ENCODE data around the gene VWF. TPM values are rescaled to one million over a fixed set of nuclear protein-coding genes. Genes with fewer than 3 reads are reported as not detected.

VWF gene
- total RNA-seq, 1 donor from 2014 or later, result 0.10 TPM

DNA sequence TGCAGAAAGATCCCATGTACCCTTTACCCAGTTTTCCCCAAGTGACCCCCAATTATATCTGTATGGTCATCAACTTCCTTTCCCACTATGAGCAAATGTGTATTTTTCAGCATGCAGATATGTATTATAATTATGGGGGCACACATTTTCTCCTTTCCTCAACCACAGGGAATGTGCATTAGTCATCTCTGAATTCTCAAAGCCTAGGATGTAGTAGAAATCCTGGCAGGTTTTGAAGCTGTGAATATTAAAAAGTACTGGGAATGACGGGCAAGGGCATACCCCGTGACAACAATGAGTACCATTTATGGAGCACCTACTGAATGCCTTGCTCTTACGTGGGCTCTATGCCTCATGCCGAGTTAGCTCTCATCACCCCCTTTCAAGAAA, 71.5 kb downstream of the VWF start:
- TF ChIP-seq, protein P1, sequence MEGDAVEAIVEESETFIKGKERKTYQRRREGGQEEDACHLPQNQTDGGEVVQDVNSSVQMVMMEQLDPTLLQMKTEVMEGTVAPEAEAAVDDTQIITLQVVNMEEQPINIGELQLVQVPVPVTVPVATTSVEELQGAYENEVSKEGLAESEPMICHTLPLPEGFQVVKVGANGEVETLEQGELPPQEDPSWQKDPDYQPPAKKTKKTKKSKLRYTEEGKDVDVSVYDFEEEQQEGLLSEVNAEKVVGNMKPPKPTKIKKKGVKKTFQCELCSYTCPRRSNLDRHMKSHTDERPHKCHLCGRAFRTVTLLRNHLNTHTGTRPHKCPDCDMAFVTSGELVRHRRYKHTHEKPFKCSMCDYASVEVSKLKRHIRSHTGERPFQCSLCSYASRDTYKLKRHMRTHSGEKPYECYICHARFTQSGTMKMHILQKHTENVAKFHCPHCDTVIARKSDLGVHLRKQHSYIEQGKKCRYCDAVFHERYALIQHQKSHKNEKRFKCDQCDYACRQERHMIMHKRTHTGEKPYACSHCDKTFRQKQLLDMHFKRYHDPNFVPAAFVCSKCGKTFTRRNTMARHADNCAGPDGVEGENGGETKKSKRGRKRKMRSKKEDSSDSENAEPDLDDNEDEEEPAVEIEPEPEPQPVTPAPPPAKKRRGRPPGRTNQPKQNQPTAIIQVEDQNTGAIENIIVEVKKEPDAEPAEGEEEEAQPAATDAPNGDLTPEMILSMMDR (IDR thresholded peaks at IDR 0.05; ENCODE audit: unreplicated experiment), result no peak
- H3K9me3 Mint-ChIP-seq (ENCODE audit: low read depth), result no peaks in the 10 kb centered on the region
- H3K27me3 Mint-ChIP-seq, result peaks cover 29% of the 10 kb centered on the region
- peaks cover 8% of the 10 kb centered on the region for H3K4me1 Mint-ChIP-seq (ENCODE audit: low read depth)
- no peak overlapping the region for H3K4me3 Mint-ChIP-seq (ENCODE audit: low read depth)
- H3K27ac Mint-ChIP-seq, result no peak overlapping the region
- DNase-seq (ENCODE audit: low spot score, unreplicated experiment), result no peak
- H3K36me3 Mint-ChIP-seq (ENCODE audit: insufficient read depth), result no peaks in the 10 kb centered on the region

DNA sequence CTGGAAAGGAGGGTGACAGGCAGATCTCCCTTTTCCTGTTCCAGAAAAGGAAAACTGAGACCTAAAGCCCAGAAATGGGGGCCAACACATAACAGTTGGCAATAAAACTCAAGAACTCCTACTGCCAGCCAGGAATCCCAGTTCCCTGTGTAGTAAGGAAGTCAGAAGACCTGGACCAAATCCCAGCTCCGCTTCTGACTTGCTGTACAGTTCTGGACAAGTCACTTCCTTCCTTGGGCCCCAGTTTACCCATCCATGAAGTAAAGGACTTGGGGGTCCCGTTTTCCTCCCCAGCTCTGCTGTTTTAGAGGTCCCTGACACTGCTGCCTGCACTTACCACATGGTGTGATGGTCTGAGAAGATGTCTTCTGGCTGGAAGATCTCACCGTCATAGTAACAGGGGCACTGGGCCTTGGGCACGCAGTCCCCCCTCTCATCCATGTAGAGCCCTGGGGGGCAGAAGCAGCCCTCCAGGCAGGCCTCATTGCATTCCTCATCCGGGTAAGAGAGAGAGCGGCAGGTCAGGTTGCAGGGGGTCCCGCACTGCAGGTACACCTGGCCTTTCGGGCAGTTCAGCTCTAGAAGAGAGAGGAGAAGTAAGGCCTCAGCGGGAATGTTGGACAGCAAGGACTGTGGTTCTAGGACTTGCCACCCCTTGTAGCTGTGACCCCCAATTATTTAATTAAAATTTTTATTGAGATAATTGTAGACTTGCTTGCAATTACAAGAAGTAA, 72.1 kb downstream of the VWF start:
- Mint-ChIP-seq H3K27ac (no peak overlapping the region), H3K36me3 (ENCODE audit: insufficient read depth) (no peaks in the 10 kb centered on the region), H3K27me3 (peaks cover 29% of the 10 kb centered on the region), H3K4me3 (ENCODE audit: low read depth) (no peak overlapping the region), H3K9me3 (ENCODE audit: low read depth) (no peaks in the 10 kb centered on the region), H3K4me1 (ENCODE audit: low read depth) (peaks cover 5% of the 10 kb centered on the region)
- TF ChIP-seq, protein P1 (IDR thresholded peaks at IDR 0.05; ENCODE audit: unreplicated experiment), result no peak
- DNase-seq (ENCODE audit: low spot score, unreplicated experiment), result no peak

DNA sequence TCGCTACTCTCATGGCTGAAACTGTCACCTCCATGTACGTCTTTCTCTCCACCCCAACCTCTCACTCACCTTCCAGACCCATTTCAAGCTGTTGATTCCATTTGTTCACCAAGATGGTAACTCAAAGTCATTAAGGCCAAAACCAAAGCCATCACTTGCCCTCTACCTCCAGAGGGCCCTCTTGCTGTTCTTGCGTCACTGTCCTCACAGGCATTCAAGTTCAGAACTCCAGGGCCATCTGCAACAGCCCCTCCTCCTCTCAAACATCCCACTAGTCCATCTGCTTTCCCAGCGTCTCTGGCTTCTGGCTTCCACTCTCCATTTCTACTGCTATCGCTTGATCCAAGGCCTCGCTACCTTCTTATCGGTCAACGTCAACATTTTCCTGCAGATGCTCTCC, 74.5 kb downstream of the VWF start:
- Mint-ChIP-seq H3K9me3 (ENCODE audit: low read depth) (no peaks in the 10 kb centered on the region), H3K27ac (no peak overlapping the region), H3K36me3 (ENCODE audit: insufficient read depth) (no peaks in the 10 kb centered on the region), H3K4me3 (ENCODE audit: low read depth) (no peak overlapping the region), H3K4me1 (ENCODE audit: low read depth) (peaks cover 7% of the 10 kb centered on the region), H3K27me3 (peaks cover 19% of the 10 kb centered on the region)
- TF ChIP-seq, protein P1 (IDR thresholded peaks at IDR 0.05; ENCODE audit: unreplicated experiment), result no peak
- no peak for DNase-seq (ENCODE audit: low spot score, unreplicated experiment)

DNA sequence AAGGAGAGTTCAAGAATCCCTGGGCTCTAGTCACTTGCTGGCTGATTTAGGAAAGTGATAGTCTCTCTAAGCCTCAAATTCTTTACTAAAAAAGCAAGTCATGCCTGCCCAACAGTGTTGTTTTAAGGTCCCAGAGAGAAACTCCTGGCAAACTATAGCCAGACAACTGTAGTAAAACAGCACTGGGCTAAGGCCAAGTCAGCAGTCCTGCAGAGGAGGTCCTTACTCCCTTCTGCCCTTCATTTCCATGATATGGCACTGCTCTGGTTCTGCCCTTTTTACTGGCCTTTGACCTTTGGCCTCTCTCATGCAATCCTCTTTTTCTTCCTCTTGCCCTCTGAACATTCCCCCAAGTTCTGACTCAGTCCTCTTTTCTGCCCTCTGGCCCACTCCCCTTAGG, 74.9 kb downstream of the VWF start:
- Mint-ChIP-seq H3K27ac (no peak overlapping the region), H3K4me3 (ENCODE audit: low read depth) (no peak overlapping the region), H3K36me3 (ENCODE audit: insufficient read depth) (no peaks in the 10 kb centered on the region), H3K4me1 (ENCODE audit: low read depth) (peaks cover 7% of the 10 kb centered on the region), H3K9me3 (ENCODE audit: low read depth) (no peaks in the 10 kb centered on the region), H3K27me3 (peaks cover 20% of the 10 kb centered on the region)
- DNase-seq (ENCODE audit: low spot score, unreplicated experiment), result no peak
- TF ChIP-seq, protein P1 (IDR thresholded peaks at IDR 0.05; ENCODE audit: unreplicated experiment), result no peak

DNA sequence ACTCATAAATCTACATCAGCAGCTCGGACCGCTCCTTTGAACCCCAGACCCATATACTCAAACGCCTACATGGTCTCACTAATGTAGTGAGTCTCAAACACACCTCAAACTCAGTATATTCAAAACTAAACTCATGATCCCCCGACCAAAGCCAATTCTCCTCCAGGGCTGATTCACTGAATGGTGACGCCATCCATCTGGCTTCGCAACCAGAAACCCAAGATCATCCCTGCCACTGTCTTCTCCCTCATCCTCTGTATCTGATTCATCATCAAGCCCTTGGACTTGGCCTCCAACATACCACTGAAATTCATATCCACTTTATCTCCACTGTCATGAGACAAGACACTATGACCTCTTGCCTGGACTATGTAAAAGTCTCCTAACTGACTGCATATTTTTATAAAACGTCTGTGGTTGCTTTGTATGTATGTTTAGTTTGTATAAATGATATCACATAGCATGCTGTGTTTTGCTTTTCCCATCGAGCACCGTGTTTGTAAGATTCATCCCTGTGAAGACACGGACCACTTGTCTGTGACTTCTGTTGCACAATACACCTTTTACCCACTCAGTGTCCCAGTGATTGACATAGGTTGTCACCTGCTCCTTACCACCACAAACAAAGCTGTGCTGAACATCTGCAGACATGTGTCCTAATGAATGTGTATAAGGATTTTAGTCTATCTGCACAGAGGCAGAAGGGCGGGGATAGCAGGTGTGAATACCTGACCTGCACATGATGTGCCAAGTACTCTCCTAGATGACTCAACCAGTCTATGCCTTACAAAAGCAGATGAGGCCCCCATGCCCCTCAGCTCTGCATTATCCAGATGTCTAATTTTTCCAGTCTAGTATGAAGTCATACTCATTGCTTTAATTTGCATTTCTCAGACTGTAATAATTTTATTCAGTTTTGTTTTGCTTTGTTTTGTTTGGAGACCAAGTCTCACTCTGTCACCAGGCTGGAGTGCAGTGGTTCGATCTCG, 76.9 kb downstream of the VWF start:
- TF ChIP-seq, protein P1 (IDR thresholded peaks at IDR 0.05; ENCODE audit: unreplicated experiment), result no peak
- H3K27me3 Mint-ChIP-seq, result peaks cover 21% of the 10 kb centered on the region
- no peak overlapping the region for H3K27ac Mint-ChIP-seq
- no peaks in the 10 kb centered on the region for H3K9me3 Mint-ChIP-seq (ENCODE audit: low read depth)
- no peak overlapping the region for H3K4me3 Mint-ChIP-seq (ENCODE audit: low read depth)
- H3K4me1 Mint-ChIP-seq (ENCODE audit: low read depth), result peaks cover 2% of the 10 kb centered on the region
- H3K36me3 Mint-ChIP-seq (ENCODE audit: insufficient read depth), result no peaks in the 10 kb centered on the region
- DNase-seq (ENCODE audit: low spot score, unreplicated experiment), result no peak
